GM19455 (cell line): ENCODE measurements around the gene LCN1.

Source experiments
- ATAC-seq: cut with Tn5 transposase; IDR thresholded peaks from one replicate; pipeline ENCODE4 v1.9.1; 2021; ENCODE audit not compliant: unreplicated experiment

The LCN1 gene

DNA sequence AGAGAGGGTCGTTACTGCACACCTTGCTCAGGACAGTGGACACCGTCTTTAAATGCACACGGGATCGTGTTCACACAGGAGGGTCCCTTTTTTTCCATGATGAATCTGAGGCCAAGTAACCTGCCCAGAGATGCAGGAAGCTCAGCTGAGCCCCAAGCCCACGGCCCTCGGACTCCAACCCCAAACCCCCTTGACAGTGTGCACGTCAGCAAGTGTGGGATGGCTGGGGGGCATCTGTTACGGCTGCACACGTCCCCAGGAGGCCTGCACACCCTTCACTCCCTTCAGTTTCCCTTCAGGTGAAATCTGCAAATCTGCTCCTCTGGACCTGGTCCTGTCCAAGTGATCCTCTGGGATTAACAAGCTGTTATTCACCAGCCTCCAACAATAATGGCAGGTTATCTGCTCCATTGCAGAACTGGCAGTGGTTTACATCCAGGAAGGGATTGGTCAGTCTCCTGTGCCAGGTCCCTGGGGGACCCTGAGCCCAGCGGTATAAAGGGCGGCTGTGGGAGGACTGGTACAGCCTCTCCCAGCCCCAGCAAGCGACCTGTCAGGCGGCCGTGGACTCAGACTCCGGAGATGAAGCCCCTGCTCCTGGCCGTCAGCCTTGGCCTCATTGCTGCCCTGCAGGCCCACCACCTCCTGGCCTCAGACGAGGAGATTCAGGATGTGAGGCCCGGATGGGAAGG, at the start of gene LCN1:
Gene LCN1 (plus strand): TSS at position 525 of the 692 bp plus-strand sequence. CDS start 58 bp downstream, at position 583.
- no peak for ATAC-seq

DNA sequence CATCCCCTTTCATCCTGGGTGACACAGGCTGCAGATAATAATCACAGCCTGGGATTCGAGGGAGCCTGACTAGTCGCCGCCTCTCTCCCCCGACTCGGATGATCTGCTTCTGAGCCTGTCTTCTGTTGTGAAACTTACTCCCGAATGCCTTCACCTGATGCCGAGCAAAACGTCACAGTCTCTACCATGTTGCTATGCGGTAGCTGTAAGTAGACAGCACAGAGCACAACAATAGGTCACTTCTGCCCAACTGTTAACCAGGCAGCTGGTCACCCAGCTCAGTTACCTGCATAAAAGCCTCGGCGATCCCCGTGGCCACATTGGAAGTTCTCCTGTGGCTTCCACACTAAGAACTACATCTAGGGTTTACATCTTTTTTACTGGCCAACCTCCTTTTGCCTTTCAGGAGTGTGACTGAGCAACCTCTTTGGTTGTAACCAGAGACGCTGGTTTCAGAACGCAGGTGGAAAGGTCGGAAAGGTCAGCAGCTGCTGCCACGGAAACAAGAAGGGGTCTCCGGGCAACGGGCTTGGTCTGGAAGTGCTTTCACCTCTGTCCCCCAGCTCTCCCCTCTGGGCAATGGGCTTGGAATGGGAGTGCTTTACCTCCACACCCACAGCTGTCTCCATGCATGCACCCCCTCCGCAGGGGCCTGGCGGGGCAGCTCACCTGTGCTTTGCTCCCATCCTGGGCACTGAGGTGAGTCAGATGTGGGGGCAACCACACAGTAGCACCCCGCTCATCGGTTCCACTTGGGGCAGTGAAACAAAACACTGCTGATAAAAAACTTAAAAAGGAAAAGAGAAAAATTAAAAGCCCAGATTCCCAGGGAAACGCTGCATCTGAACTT, 49.2 kb upstream of the LCN1 start:
- no peak for ATAC-seq

DNA sequence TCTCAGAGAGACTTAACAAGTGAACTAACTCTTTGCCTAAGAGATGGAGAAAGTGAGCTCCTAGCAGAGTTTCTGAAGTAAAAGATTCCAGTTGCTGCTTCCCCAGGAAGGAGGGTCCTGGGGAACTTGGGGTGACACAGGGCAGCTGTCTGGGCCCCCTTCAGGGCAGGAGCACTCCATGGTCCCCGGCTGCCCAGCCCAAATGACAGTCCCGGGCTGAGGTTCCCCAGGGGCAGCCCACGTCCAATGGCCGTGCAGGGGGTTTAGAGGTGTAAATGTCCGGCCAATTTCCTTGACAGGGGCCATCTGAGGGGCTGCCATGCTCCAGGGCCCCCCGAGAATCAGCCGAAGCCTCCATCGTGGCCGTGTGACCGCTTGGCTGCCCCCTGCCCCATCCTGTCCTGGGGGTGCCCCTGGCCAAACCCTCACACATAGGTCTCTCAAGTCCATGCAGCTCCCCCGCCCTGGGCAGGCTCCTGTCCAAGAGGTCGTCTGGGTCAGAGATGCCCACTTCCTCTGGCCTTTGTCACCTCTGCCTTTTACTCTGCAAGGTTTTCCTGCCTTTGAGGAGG, 47.2 kb upstream of the LCN1 start:
- no peak for ATAC-seq

DNA sequence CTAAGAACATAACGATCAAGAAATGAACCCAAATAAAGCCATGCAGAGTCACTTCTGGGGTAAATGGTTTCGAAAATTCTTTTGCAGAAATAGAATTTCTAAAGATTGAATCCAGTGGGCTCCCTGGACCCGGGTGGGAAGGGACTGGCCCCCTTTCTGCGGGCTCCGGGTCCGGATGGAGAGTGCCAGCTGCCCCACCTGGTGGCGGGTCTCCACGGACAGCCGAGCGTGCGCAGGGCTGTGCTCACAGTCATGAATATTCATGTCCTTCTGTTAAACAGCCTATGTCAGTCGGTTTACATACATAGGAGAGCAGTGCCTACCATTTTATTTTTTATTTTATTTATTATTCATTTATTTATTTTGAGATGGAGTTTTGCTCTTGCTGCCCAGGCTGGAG, 46.3 kb upstream of the LCN1 start:
- no peak for ATAC-seq

DNA sequence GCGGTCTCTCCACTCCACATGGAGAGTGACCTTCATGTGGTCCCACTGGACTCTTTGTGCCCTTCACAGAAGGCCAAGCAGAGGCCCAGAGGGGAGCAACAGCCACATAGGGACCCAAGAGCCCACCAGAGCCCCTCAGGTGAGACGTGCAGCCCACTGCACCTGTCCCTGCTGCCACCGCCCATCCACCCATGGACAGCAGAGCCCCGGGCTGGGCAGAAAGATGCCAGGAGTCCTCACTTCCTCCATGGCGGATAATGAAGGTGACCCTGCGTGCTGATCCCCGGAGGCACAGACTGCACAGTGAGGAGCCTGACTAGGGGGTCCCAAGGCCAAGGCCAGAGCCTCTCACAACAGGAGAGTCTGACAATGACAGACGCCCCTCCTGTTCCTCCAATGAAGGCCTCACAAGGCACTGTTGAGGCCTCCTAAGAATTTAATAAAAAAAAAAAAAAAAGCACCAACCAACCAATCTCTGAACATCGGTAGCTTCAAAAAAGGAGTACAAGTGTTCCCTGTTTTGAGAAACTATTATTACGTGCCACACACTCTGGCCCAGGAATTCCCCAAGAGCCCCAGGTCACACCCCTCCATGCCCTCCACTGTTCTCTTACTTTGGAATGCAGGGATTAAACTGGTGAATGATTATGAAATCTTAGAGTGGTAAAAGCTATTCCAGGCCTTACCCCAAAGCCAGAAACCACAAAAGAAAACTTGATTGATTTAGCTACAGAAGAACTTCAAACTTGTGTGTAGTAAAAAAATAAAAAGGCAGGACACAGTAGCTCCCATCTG, 44.5 kb upstream of the LCN1 start:
- no peak for ATAC-seq

DNA sequence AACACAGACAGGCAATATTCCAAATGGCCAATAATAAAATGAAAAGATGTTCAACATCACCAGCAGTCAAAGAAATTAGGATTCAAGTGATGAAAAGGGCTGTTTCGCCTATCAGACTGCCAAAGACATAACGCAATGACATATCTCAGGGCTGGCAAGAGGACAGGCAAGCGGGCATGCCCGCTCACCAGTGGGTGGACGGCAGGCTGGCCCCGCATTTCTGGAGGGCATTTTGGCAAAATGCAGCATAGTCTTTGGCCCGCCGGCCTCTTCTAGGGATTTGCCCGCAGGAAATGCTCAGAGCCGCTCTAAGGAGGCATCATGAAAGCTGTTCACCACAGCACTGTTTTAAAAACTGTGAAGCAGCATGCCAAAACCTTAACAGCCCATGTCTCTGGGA, 43.0 kb upstream of the LCN1 start:
- ATAC-seq, result no peak

DNA sequence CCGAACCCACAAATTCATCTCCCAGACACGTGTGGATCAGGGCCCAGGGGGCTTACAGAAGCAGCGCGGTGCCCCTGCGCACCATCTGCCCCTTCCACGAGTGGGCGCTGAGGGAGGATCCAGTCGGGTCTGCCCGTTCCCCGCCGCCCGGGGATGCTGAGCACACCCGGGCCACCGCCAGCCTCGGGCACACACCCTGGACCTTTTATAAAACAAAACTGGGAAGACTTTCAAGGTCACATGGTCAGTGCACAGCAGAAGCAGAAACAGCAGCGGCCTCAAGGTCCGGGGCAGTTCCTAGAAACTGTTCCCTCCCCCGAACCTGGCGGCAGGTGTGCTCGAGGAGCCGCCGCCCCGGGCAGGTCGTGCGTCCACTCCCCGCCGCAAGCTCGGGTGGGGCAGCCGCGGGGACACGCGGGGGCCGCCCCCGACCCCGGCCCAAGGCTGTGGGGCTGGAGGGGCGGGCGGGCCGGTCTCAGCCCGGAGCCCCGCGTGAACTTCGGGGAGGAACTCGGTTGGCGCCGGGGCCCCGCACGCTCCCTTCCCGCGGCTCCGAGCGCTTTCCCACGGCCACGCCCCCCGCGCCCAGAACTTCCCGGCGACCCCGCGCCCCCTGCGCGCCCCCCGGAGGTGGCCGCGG, 42.3 kb upstream of the LCN1 start:
- ATAC-seq, result no peak

DNA sequence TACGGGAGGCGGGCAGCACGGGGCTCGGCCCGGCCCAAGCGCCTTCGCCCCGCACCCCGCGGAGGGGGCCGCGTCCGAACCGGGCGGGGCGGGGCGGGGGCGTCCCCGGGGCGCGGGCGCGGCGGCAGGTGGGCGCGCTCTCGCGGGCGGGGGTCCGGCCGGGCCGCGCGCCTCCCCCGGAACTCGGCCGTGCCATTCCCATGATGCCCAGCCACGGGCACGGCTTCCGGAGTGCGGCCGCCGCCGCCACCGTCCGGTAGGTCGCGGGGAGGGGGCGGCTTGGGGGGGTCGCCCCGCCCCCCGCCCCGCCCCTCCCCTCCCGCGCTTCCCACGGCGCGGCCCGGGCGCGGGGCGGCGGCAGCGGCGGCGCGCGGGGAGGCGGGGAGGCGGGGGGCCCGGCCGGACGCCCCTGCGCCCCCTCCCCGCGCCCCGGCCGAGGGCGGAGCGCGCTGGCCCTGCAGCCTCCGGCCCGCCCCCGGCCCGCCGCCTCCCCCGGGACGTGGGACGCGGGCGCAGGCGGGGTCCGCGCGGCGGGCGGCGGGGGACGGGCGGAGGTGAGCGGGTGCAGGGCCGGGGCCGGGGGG, 41.7 kb upstream of the LCN1 start, which contains the start of gene PPP1R26:
Gene PPP1R26 (plus strand): TSS at position 314 of the 584 bp plus-strand sequence. CDS start 4,729 bp downstream, outside the sequence.
- no peak for ATAC-seq

DNA sequence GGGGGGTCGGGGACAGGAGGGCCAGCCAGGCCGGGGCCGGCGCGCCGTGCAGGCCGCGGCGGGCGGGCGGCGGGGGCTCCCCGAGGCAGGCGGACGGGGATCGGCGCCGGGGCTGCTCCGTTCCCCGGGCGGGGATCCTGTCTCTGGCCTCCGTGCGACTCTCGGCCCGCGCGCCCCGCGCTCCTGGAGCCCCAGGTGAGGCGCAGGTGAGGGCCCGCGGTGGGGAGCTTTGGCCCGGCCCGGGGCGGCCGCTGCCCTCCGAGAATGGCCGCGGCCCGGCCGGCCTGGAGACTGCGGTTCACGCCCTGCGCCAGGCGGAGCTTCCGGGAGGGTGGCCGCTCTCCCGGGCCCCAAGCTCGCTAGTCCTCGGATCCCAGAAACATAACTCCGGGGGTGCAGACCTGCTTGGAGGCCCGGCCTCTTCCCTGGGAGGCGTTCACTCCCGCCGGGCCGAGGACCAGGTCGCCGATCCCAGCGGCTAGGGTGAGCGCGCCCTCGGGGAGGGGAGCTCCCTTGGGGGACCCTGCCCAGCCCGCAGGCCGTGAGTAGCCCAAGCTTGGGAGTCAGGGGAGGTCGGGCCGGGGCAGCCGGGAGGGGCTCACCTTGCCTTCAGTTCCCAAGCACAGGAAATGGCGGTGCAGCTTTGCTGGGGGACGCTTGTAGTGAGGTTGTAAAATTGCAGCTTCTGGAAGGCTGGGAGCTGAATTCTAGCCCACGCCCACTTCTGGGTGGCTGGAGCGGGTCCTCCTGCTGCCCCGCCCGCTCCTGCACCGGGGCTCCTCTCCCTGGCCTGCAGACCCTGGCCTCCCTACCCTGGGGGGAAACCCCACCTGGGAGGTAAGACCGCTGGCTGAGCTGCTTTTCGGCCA, 40.9 kb upstream of the LCN1 start:
- ATAC-seq, result no peak

DNA sequence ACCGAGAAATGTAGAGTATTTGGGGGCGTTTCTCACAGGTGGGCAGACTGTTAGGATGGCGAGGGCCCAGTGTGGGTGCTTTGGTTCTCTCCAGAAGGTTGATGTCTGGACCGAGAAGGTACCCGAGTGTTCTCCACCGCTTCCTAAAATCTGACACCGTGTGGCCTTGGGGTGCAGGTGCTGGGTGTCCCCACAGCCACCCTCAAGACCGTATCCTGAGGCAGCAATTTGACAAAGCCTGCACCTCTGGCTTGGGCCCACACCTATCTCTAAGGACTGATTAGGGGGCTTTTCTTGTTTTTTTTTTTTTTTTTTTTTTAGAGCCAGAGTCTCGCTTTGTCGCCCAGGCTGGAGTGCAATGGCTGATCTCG, 40.3 kb upstream of the LCN1 start:
- ATAC-seq, result no peak

DNA sequence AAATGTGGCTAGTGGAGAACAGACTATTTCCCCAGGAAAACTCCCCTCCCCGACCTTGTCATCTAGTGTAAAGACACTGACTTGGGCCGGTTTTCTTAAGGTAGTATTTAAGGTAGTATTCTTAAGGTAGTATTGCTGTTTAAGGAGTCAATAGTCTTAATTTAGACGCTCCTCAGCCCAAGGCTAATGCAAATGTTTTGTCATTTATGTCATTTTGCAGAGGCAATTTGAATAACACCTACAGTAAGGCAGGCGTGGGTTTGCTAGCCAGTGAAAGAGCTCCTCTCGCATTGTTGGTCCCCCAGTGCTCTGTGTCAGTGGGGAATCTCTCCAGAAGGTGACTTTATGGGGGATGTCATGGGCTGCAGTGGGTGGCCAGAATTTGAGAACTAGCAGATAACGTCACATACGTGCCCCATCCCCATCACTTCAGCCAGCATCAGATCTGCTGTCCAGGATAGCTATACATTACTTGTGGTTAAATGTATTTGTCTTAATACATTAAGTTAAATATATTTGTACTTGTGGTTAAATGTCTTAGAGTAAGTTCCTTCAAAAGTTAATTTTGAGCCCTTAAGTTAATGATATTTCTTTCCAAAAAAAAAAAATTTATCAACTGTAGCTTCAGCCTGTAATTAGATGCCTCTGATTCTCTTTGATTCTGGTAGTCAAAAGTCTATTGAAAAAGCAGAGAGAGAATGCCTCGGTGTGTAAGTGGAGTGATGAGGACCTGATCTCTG, 39.1 kb upstream of the LCN1 start:
- no peak for ATAC-seq

DNA sequence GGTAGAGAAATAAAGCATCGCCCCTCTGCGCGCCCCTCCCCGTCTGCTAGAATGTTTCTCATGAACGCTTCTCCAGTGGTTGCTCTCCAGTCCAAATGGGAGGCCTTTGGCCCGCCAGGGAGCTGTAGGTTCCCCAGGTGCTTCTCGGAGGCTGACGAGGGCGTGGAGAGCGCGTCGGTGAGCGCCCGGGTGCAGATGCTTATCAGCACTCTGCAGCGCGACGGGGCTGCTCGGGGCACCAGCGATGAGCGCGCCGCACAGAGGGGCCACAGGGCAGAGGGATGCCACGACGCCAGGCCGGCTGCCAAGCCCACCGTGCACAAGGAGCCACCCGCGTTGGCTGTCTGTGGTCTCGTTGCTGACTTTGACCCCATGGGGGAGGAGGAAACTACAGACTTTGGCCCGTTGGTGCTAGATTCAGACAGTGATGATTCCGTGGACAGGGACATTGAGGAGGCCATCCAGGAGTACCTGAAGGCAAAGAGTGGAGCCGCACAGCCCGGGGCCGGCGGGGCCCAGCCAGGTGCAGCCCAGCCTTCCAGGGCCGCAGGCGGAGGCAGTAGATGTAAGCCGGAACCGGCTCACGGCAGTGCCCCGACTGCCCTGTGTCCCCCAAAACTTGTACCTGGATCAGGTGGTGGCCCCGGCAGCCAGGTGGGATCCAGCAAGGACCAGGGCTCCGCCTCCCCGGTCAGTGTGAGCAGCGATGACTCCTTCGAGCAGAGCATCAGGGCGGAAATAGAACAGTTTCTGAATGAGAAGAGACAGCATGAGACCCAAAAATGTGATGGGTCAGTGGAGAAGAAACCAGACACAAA, 36.6 kb upstream of the LCN1 start:
- ATAC-seq, result no peak

DNA sequence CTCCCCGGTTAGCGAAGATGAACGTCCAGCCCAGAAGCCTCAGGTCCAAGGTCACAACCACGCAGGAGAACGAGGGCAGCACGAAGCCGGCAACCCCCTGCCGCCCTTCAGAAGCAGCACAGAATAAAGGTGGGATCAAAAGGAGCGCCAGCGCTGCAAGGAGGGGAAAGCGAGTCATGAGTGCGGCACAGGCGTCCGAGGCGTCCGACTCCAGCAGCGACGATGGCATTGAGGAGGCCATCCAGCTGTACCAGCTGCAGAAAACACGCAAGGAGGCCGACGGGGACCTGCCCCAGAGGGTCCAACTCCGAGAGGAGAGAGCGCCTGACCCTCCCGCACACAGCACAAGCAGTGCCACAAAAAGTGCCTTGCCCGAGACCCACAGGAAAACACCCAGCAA, 35.9 kb upstream of the LCN1 start:
- no peak for ATAC-seq

DNA sequence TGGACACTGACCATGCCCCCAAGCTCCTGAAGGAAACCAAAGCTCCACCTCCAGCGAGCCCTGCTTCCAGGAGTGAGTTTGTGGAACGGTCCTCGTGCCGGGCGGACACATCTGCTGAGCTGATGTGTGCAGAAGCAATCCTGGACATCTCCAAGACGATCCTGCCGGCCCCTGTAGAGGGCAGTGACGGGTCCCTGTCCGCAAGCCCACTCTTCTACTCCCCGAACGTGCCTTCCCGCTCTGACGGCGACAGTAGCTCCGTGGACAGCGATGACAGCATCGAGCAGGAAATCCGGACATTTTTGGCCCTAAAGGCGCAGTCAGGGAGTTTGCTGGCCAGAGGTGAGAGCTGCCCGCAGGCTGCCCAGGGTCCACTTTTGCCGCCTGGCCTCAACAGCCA, 35.4 kb upstream of the LCN1 start:
- ATAC-seq, result no peak

DNA sequence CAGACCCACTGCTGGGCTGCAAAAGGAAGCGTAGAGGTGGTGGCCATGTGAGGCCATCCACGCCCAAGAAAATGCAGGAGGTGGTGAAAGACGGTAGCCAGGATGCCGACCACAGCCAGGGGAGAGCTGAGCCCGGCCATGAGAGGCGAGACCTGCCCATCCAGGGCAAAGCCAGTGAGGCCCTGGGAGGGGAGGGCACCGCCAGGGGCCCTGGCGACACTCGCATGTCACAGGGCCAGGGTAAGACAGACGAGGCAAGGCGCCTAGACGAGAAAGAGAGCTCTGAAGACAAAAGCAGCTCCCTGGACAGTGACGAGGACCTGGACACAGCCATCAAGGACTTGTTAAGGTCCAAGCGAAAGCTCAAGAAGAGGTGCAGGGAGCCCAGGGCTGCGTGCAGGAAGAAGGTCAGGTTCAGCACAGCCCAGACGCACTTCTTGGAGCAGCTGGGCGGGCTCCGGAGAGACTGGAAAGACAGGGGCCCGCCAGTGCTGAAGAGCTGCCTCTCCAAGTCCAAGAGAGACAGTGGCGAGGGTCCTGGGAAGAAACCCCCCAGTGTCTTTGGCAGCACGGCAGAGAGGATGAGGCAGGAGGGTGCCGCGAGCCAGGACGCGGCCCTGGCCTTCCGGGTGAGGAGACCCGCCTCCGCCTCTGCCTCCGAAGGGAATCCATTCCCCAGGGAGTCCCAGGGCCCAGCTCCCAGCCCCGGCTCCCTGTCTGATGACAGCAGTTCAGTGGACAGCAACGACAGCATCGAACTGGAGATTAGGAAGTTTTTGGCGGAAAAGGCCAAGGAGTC, 34.8 kb upstream of the LCN1 start:
- no peak for ATAC-seq

DNA sequence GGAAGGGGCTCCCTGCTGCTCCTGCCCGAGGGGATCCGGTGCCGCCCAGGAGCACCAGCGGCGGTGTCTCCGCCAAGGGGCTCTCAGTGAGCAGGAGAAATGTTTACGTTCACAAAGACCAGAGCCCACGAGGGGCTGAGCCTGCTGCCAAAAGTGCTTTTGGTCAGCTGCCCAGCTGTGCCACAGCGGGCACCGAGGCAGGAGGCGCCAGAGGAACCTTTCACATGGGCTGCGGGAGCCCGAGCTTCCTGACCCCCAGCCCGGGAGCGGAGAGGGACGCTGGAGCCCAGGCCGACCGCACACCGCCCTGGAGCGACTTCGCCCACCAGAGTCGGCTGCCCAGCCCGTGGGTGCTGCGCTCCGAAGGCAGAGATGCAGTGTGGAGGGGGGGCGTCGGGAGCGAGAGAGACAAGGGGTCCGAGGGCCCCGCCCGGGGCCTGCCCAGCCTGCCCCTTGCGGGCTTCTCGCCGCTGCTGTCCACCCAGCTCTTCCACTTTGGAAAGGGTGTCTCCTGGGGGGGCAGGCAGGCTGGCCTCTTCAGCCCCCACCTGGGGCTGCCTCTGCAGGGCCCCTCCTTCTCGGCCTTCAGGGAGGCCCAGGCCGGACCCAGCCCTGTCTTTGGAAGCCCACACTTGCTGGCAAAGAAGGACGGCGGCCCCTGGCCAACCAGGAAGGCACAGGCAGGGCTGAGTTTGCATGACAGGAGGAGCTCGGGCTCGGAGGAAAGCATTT, 33.8 kb upstream of the LCN1 start:
- no peak for ATAC-seq

DNA sequence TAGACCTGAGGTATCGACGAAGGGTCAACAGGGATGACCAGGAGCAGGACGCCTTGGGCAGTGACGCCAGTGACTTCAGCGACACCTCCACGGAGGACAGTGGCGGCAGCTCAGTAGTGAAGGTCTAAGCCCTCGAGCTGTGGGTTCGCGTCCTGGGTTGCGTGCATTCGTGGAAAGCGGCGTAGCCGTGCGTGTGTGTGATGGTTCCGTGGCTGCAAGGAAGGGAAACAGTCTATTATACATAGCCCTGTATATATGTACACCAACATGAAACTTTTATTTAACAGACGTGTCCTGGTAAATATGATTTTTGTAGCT, 33.3 kb upstream of the LCN1 start:
- no peak for ATAC-seq
